Endodermal cell (in vitro differentiated cells): ENCODE data around the gene CHMP1B. TPM values are rescaled to one million over a fixed set of nuclear protein-coding genes. Genes with fewer than 3 reads are reported as not detected.

Experiments used
- DNase-seq: peaks from one replicate; pipeline ENCODE4 v3.0.0-alpha.2; 2017
- H3K27ac ChIP-seq: 2 replicates; pipeline ENCODE4 v1.5.1; 2013; ENCODE audit warnings: mild to moderate bottlenecking, low read depth, low read length, moderate library complexity
- H3K27me3 ChIP-seq: 2 replicates; pipeline ENCODE4 v1.6.1; 2013; ENCODE audit warnings: mild to moderate bottlenecking, low read length, moderate library complexity; ENCODE audit not compliant: insufficient read depth, control insufficient read depth, poor library complexity, severe bottlenecking
- H3K36me3 ChIP-seq: 2 replicates; pipeline ENCODE4 v1.7.0; 2013; ENCODE audit warnings: mild to moderate bottlenecking, low read length, moderate library complexity; ENCODE audit not compliant: control insufficient read depth, insufficient read depth
- H3K4me1 ChIP-seq: one replicate; pipeline ENCODE4 v1.7.0; 2013; ENCODE audit warnings: low read length; ENCODE audit not compliant: control insufficient read depth, insufficient read depth
- H3K4me3 ChIP-seq: 2 replicates; pipeline ENCODE4 v1.5.1; 2013; ENCODE audit warnings: mild to moderate bottlenecking, low read length, moderate library complexity
- H3K9ac ChIP-seq: 2 replicates; pipeline ENCODE4 v1.6.1; 2013; ENCODE audit warnings: mild to moderate bottlenecking, low read length, moderate library complexity; ENCODE audit not compliant: poor library complexity, severe bottlenecking; ENCODE audit errors: extremely low read depth
- H3K9me3 ChIP-seq: 2 replicates; pipeline ENCODE4 v1.6.1; 2013; ENCODE audit warnings: mild to moderate bottlenecking, low read length, moderate library complexity; ENCODE audit not compliant: control insufficient read depth
- H3K27ac Mint-ChIP-seq: 2 replicates; pipeline ENCODE4 v1.8.0; 2020; ENCODE audit warnings: mixed read lengths
- H3K27me3 Mint-ChIP-seq: 2 replicates; pipeline ENCODE4 v1.8.0; 2021; ENCODE audit warnings: mild to moderate bottlenecking, mixed read lengths; ENCODE audit not compliant: insufficient read depth
- H3K36me3 Mint-ChIP-seq: 2 replicates; pipeline ENCODE4 v1.8.0; 2020; ENCODE audit warnings: low read depth, mixed read lengths
- H3K4me1 Mint-ChIP-seq: 2 replicates; pipeline ENCODE4 v1.8.0; 2020; ENCODE audit warnings: mixed read lengths
- H3K4me3 Mint-ChIP-seq: 2 replicates; pipeline ENCODE4 v1.8.0; 2020; ENCODE audit warnings: mild to moderate bottlenecking, moderate library complexity, mixed read lengths
- H3K9me3 Mint-ChIP-seq: 2 replicates; pipeline ENCODE4 v1.8.0; 2020; ENCODE audit warnings: mild to moderate bottlenecking, mixed read lengths
- CTCF ChIP-seq: fragments of 200-600 bp; sonication (generic); conservative IDR thresholded peaks from 2 replicates; pipeline ENCODE4 v1.5.0; 2021; ENCODE audit warnings: antibody characterized with exemption, mild to moderate bottlenecking
- WGBS, 2 experiments: methylation state at CpG; one replicate each; pipeline versions ENCODE4 v1.1.5 to v1.1.7; 2013; ENCODE audit warnings: missing lambda C conversion rate in 2 of 2, mixed read lengths in 1 of 2; ENCODE audit not compliant: insufficient coverage in 1 of 2, insufficient read length in 1 of 2; 5-methylcytosine and 5-hydroxymethylcytosine counted together
- total RNA-seq, 2 donors: library from RNA; stranded (reverse); fragmentation: NEBNext Ultra II Directional in 1 of 2; extraction: Animal tissue kit (Norgen Biotek cat#: 25700) in 1 of 2; gene quantifications; 2 replicates in 1 of 2; 3 replicates in 1 of 2; pipeline ENCODE4 v1.2.1, GENCODE V29; 2021

Gene CHMP1B
- total RNA-seq, 2 donors from 2014 or later = 35.3 to 35.8 TPM

GRCh38 chr18:11823545-11823944 is 27.7 kb upstream of the CHMP1B start:
- H3K4me3 Mint-ChIP-seq = no peak overlapping the region
- DNase-seq = peak; percentile 84
- no peaks in the 10 kb centered on the region for H3K36me3 ChIP-seq
- peaks cover 12% of the 10 kb centered on the region for H3K36me3 Mint-ChIP-seq
- peak overlapping the region; percentile 85 for H3K27ac Mint-ChIP-seq
- H3K4me1 ChIP-seq = peaks cover 6% of the 10 kb centered on the region
- peak overlapping the region; percentile 3 for H3K27ac ChIP-seq
- H3K27me3 ChIP-seq = no peaks in the 10 kb centered on the region
- peak overlapping the region; percentile 50 for H3K9ac ChIP-seq
- no peaks in the 10 kb centered on the region for H3K27me3 Mint-ChIP-seq
- H3K9me3 Mint-ChIP-seq = no peaks in the 10 kb centered on the region
- H3K4me3 ChIP-seq = peak overlapping the region; percentile 37
- peaks cover 17% of the 10 kb centered on the region for H3K9me3 ChIP-seq
- WGBS, 2 experiments = 20 to 22% methylated on average over 2 to 4 of the region's 5 CpGs
- peaks cover 38% of the 10 kb centered on the region for H3K4me1 Mint-ChIP-seq
- no peak for TF ChIP-seq CTCF

GRCh38 chr18:11826836-11827235 is 24.4 kb upstream of the CHMP1B start:
- Histone ChIP-seq H3K4me1 (peaks cover 8% of the 10 kb centered on the region), H3K9ac (no peak overlapping the region), H3K36me3 (peaks cover 7% of the 10 kb centered on the region), H3K9me3 (peaks cover 5% of the 10 kb centered on the region), H3K27me3 (no peaks in the 10 kb centered on the region), H3K4me3 (no peak overlapping the region), H3K27ac (no peak overlapping the region)
- peaks cover 31% of the 10 kb centered on the region for H3K4me1 Mint-ChIP-seq
- no peaks in the 10 kb centered on the region for H3K27me3 Mint-ChIP-seq
- peak overlapping the region; percentile 80 for H3K27ac Mint-ChIP-seq
- peak; percentile 64 for TF ChIP-seq CTCF
- peaks cover 20% of the 10 kb centered on the region for H3K36me3 Mint-ChIP-seq
- DNase-seq = peak; percentile 68
- no peaks in the 10 kb centered on the region for H3K9me3 Mint-ChIP-seq
- H3K4me3 Mint-ChIP-seq = no peak overlapping the region
- WGBS, 2 experiments = 94 to 96% methylated on average over 4 to 12 of the region's 12 CpGs

- WGBS, 2 experiments = 60 to 67% methylated on average over 6 of the region's 6 CpGs
- H3K27ac ChIP-seq = peak overlapping the region; percentile 13
Observed at GRCh38 chr18:11828786-11829432, 22.3 kb upstream of the CHMP1B start.

More at GRCh38 chr18:11828786-11829432, 22.3 kb upstream of the CHMP1B start:
- peak; percentile 51 for TF ChIP-seq CTCF
- Mint-ChIP-seq H3K27ac (peak overlapping the region; percentile 74), H3K36me3 (peaks cover 29% of the 10 kb centered on the region), H3K27me3 (no peaks in the 10 kb centered on the region), H3K9me3 (no peaks in the 10 kb centered on the region), H3K4me3 (no peak overlapping the region), H3K4me1 (peaks cover 17% of the 10 kb centered on the region)
- Histone ChIP-seq H3K4me1 (peaks cover 2% of the 10 kb centered on the region), H3K9me3 (peaks cover 5% of the 10 kb centered on the region), H3K9ac (no peak overlapping the region), H3K36me3 (peaks cover 7% of the 10 kb centered on the region), H3K4me3 (no peak overlapping the region), H3K27me3 (no peaks in the 10 kb centered on the region)
- no peak for DNase-seq
